ENCODE measurements around the gene ATXN1L.
"Not testable (repeated sequence)": the region's sequence is repeated elsewhere in the genome, so short reads cannot be mapped to it uniquely, and the experiment has no call there.

Gene ATXN1L

GRCh38 chr16:71859762-71860521 is 14.2 kb downstream of the ATXN1L start:
- H3K9me3 ChIP-seq (ENCODE audit: low read length): no peaks in the 10 kb centered on the region

GRCh38 chr16:71863995-71864394 is 18.2 kb downstream of the ATXN1L start:
- no peak overlapping the region for H2AFZ ChIP-seq (ENCODE audit: low read depth, low read length)
- no peak overlapping the region for H3K4me3 ChIP-seq (ENCODE audit: low read length)
- no peaks in the 10 kb centered on the region for H3K27me3 ChIP-seq (ENCODE audit: insufficient read depth, low read length)
- H3K9me3 ChIP-seq (ENCODE audit: low read length): no peaks in the 10 kb centered on the region
- no peaks in the 10 kb centered on the region for H3K4me1 ChIP-seq (ENCODE audit: insufficient read depth, low read length)
- peaks cover 79% of the 10 kb centered on the region for H3K36me3 ChIP-seq (ENCODE audit: insufficient read depth, low read length)

More at GRCh38 chr16:71859762-71860521, 14.2 kb downstream of the ATXN1L start:
- no peaks in the 10 kb centered on the region for H3K4me1 ChIP-seq (ENCODE audit: insufficient read depth, low read length)
- peaks cover 70% of the 10 kb centered on the region for H3K36me3 ChIP-seq (ENCODE audit: insufficient read depth, low read length)
- no peaks in the 10 kb centered on the region for H3K27me3 ChIP-seq (ENCODE audit: insufficient read depth, low read length)
- H2AFZ ChIP-seq (ENCODE audit: low read depth, low read length): no peak overlapping the region
- H3K4me3 ChIP-seq (ENCODE audit: low read length): no peak overlapping the region

- H3K4me3 ChIP-seq (ENCODE audit: low read length): no peak overlapping the region
- H3K9me3 ChIP-seq (ENCODE audit: low read length): no peaks in the 10 kb centered on the region
- no peaks in the 10 kb centered on the region for H3K27me3 ChIP-seq (ENCODE audit: insufficient read depth, low read length)
- H2AFZ ChIP-seq (ENCODE audit: low read depth, low read length): no peak overlapping the region
- H3K4me1 ChIP-seq (ENCODE audit: insufficient read depth, low read length): no peaks in the 10 kb centered on the region
- H3K36me3 ChIP-seq (ENCODE audit: insufficient read depth, low read length): peaks cover 79% of the 10 kb centered on the region
Observed at GRCh38 chr16:71865173-71865863, 19.5 kb downstream of the ATXN1L start.

GRCh38 chr16:71867175-71867574 is 21.4 kb downstream of the ATXN1L start:
- H3K27me3 ChIP-seq (ENCODE audit: insufficient read depth, low read length); H3K4me1 ChIP-seq (ENCODE audit: insufficient read depth, low read length); H3K9me3 ChIP-seq (ENCODE audit: low read length); H2AFZ ChIP-seq (ENCODE audit: low read depth, low read length); H3K4me3 ChIP-seq (ENCODE audit: low read length): not testable (repeated sequence)
- H3K36me3 ChIP-seq (ENCODE audit: insufficient read depth, low read length): peaks cover 77% of the 10 kb centered on the region

DNA sequence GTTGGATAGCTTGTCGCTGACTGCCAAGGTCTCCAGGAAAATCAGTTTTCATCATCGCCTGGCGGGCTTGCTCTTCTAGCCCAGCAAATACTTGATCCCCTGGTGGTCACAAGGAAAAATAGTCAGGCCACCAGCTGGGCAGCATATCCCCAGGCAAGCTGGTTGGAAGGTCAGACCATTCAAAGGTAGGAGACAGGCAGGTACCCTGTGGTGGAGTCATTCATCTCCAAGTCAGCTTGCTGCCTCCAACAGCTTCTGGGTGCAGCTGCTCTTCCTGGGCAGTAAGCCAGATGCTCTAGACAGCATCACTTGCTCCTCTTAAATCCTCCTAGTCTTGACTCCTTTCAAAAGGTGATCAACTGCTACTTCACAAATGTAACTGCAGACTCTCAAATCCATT is 22.2 kb downstream of the ATXN1L start:
- peaks cover 74% of the 10 kb centered on the region for H3K36me3 ChIP-seq (ENCODE audit: insufficient read depth, low read length)
- H3K4me3 ChIP-seq (ENCODE audit: low read length): no peak overlapping the region
- no peaks in the 10 kb centered on the region for H3K4me1 ChIP-seq (ENCODE audit: insufficient read depth, low read length)
- no peak overlapping the region for H2AFZ ChIP-seq (ENCODE audit: low read depth, low read length)
- H3K9me3 ChIP-seq (ENCODE audit: low read length): no peaks in the 10 kb centered on the region
- H3K27me3 ChIP-seq (ENCODE audit: insufficient read depth, low read length): no peaks in the 10 kb centered on the region

- H3K4me1 ChIP-seq (ENCODE audit: insufficient read depth, low read length): no peaks in the 10 kb centered on the region
- H3K36me3 ChIP-seq (ENCODE audit: insufficient read depth, low read length): peaks cover 70% of the 10 kb centered on the region
- no peaks in the 10 kb centered on the region for H3K9me3 ChIP-seq (ENCODE audit: low read length)
- H3K4me3 ChIP-seq (ENCODE audit: low read length): no peak overlapping the region
- no peaks in the 10 kb centered on the region for H3K27me3 ChIP-seq (ENCODE audit: insufficient read depth, low read length)
- H2AFZ ChIP-seq (ENCODE audit: low read depth, low read length): no peak overlapping the region
Observed at GRCh38 chr16:71869089-71869488, 23.3 kb downstream of the ATXN1L start.

DNA sequence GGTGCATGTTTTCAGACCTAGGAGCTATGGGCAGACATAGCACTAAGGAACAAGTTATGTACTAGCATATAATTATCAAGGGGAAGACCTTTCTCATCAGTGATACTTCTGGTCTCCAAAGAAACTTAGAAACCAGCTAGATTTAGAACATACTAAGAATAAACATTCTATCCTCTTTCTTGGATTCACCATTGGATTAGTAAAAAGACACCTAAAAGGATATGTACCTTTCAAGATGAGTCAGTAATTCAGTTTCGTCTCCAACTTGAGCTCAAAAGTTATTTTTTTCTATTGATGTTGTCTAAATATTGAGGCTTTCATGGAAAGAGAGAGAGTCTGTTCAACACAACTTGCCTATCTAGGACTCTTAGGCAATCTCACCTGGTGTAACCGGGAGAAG is 25.0 kb downstream of the ATXN1L start:
- Histone ChIP-seq H3K36me3 (ENCODE audit: insufficient read depth, low read length) (peaks cover 64% of the 10 kb centered on the region), H3K4me1 (ENCODE audit: insufficient read depth, low read length) (no peaks in the 10 kb centered on the region), H3K9me3 (ENCODE audit: low read length) (no peaks in the 10 kb centered on the region), H3K4me3 (ENCODE audit: low read length) (no peak overlapping the region), H3K27me3 (ENCODE audit: insufficient read depth, low read length) (no peaks in the 10 kb centered on the region), H2AFZ (ENCODE audit: low read depth, low read length) (no peak overlapping the region)

DNA sequence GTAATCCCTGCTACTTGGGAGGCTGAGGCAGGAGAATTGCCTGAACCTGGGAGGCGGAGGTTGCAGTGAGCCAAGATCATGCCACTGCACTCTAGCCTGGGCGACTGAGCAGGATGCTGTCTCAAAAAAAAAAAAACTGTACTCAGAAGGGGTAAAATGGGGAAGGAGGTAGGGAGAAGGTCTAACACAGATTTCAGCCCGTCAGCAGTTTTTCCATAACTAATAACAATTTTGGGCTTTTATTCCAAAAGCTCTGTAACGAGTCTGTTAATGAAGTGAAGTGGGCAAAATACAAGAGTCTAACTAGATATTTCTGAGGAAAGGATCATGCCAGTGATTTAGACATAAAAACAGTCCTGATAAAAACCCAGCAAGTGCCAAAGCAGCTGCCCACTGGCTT is 27.4 kb downstream of the ATXN1L start:
- Histone ChIP-seq H2AFZ (ENCODE audit: low read depth, low read length) (no peak overlapping the region), H3K36me3 (ENCODE audit: insufficient read depth, low read length) (peaks cover 66% of the 10 kb centered on the region)

GRCh38 chr16:71878911-71879310 is 33.1 kb downstream of the ATXN1L start:
- no peak overlapping the region for H3K4me3 ChIP-seq (ENCODE audit: low read length)
- no peak overlapping the region for H2AFZ ChIP-seq (ENCODE audit: low read depth, low read length)
- no peaks in the 10 kb centered on the region for H3K27me3 ChIP-seq (ENCODE audit: insufficient read depth, low read length)
- peaks cover 12% of the 10 kb centered on the region for H3K4me1 ChIP-seq (ENCODE audit: insufficient read depth, low read length)
- H3K9me3 ChIP-seq (ENCODE audit: low read length): no peaks in the 10 kb centered on the region
- H3K36me3 ChIP-seq (ENCODE audit: insufficient read depth, low read length): peaks cover 63% of the 10 kb centered on the region

More for the DNA sequence above, 27.4 kb downstream of the ATXN1L start:
- H3K4me3 ChIP-seq (ENCODE audit: low read length): no peak overlapping the region
- no peaks in the 10 kb centered on the region for H3K4me1 ChIP-seq (ENCODE audit: insufficient read depth, low read length)
- H3K27me3 ChIP-seq (ENCODE audit: insufficient read depth, low read length): no peaks in the 10 kb centered on the region
- H3K9me3 ChIP-seq (ENCODE audit: low read length): no peaks in the 10 kb centered on the region

DNA sequence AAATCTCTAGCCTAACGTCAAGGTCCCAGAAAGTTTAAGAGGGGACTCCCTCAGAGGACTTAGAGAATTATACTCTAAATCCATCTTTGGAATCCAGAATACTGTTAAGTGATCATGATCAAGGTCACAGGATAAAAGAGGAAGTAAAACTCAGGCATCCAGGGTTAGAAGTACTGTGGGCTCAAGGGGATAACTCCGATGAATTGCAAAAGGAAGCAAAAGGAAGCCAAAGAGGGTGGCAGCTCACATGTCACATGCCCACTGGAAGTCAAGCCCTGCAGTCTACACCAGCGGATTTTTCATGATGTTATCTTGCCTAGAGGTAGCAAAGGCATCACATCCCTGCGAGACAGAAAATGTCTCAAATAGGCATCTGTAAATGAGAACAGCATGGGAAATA is 34.4 kb downstream of the ATXN1L start:
- Histone ChIP-seq H3K9me3 (ENCODE audit: low read length) (no peaks in the 10 kb centered on the region), H2AFZ (ENCODE audit: low read depth, low read length) (no peak overlapping the region), H3K27me3 (ENCODE audit: insufficient read depth, low read length) (no peaks in the 10 kb centered on the region), H3K4me1 (ENCODE audit: insufficient read depth, low read length) (peaks cover 12% of the 10 kb centered on the region), H3K36me3 (ENCODE audit: insufficient read depth, low read length) (peaks cover 54% of the 10 kb centered on the region), H3K4me3 (ENCODE audit: low read length) (no peak overlapping the region)

DNA sequence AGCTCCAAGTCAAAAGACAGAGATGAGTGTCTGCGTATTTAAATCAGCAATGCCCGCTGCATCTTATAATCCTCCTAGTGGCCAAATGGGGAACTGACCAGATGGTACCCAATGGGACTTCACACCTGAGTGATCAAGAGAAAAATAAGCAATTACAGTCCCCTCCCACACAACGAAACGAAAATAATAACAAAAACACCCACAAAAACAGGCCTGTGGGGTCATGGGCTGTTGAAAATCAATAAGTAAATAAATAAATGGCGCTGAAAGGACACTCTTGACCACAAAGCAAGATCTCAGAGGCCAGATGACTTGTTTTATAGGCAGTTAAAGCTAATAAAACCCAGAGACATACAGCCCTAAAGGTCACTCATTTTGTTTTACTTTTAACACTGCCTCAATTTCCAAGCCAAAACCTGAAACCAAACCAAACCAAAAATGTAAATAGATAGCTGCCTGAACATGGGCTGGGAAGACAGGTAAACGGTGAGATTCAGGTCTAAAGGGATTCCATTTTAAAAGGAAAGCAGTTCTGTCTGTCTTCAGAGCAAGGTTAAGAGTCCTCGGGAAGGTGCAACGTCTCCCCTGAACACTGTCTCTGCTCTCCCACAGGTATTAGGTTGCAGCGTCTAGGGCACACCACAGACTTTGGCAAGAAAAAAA is 36.9 kb downstream of the ATXN1L start:
- peaks cover 12% of the 10 kb centered on the region for H3K4me1 ChIP-seq (ENCODE audit: insufficient read depth, low read length)
- no peaks in the 10 kb centered on the region for H3K27me3 ChIP-seq (ENCODE audit: insufficient read depth, low read length)
- no peaks in the 10 kb centered on the region for H3K9me3 ChIP-seq (ENCODE audit: low read length)
- H3K36me3 ChIP-seq (ENCODE audit: insufficient read depth, low read length): peaks cover 37% of the 10 kb centered on the region
- no peak overlapping the region for H2AFZ ChIP-seq (ENCODE audit: low read depth, low read length)
- H3K4me3 ChIP-seq (ENCODE audit: low read length): peak overlapping the region; percentile 97

- no peaks in the 10 kb centered on the region for H3K27me3 ChIP-seq (ENCODE audit: insufficient read depth, low read length)
- H3K36me3 ChIP-seq (ENCODE audit: insufficient read depth, low read length): peaks cover 32% of the 10 kb centered on the region
- H2AFZ ChIP-seq (ENCODE audit: low read depth, low read length): peak overlapping the region; percentile 100
- H3K9me3 ChIP-seq (ENCODE audit: low read length): no peaks in the 10 kb centered on the region
- peak overlapping the region; percentile 97 for H3K4me3 ChIP-seq (ENCODE audit: low read length)
- H3K4me1 ChIP-seq (ENCODE audit: insufficient read depth, low read length): peaks cover 12% of the 10 kb centered on the region
Observed at GRCh38 chr16:71883168-71883848, 37.5 kb downstream of the ATXN1L start.

All from neuron (in vitro differentiated cells).